Heart left ventricle (tissue), 16 donors: ENCODE results near the gene PRKCG. TPM values are rescaled to one million over a fixed set of nuclear protein-coding genes. Genes with fewer than 3 reads are reported as not detected.

Experiments
- ATAC-seq, 4 donors: fragments of 200-7000 bp; cut with Tn5 transposase; one replicate each; pipeline ENCODE4 v1.9.1; 2020 to 2022; ENCODE audit warnings: moderate library complexity in 4 of 4, mild to moderate bottlenecking in 3 of 4, moderate number of reproducible peaks in 1 of 4
- DNase-seq, 5 donors: peaks; one replicate each; pipeline ENCODE4 v3.0.0-alpha.2; 2020
- H3K27ac ChIP-seq, 12 donors: fragments of 200-600 bp; sonication (generic) in 4 of 12; one replicate each; pipeline versions ENCODE4 v1.5.0 to v1.8.0; 2016 to 2022; ENCODE audit warnings: mild to moderate bottlenecking in 2 of 12
- H3K27me3 ChIP-seq, 9 donors: fragments of 200-600 bp; sonication (generic) in 2 of 9; one replicate each; pipeline versions ENCODE4 v1.5.1 to v1.8.0; 2016 to 2022; ENCODE audit warnings: mild to moderate bottlenecking in 3 of 9
- H3K36me3 ChIP-seq, 9 donors: fragments of 200-600 bp; sonication (generic) in 2 of 9; one replicate each; pipeline versions ENCODE4 v1.5.0 to v1.8.0; 2018 to 2022; ENCODE audit warnings: mild to moderate bottlenecking in 2 of 9
- H3K4me1 ChIP-seq, 12 donors: fragments of 200-600 bp; sonication (generic) in 4 of 12; one replicate each; pipeline versions ENCODE4 v1.5.0 to v1.8.0; 2016 to 2022; ENCODE audit warnings: mild to moderate bottlenecking in 3 of 12
- H3K4me3 ChIP-seq, 12 donors: fragments of 200-600 bp; sonication (generic) in 4 of 12; one replicate each; pipeline versions ENCODE4 v1.5.0 to v1.8.0; 2017 to 2022; ENCODE audit warnings: mild to moderate bottlenecking in 9 of 12, moderate library complexity in 4 of 12
- H3K9me3 ChIP-seq, 12 donors: fragments of 200-600 bp; sonication (generic) in 4 of 12; one replicate each; pipeline versions ENCODE4 v1.5.0 to v1.8.0; 2016 to 2022; ENCODE audit warnings: mild to moderate bottlenecking in 1 of 12
- POLR2A ChIP-seq, 2 donors: fragments of 450-650 bp; IDR thresholded peaks; one replicate each; pipeline ENCODE4 v1.6.1; 2017; ENCODE audit warnings: antibody characterized with exemption in 2 of 2, mild to moderate bottlenecking in 2 of 2, moderate library complexity in 2 of 2
- WGBS, 4 donors: extraction: QIAGEN DNeasy Blood & Tissue Kit in 2 of 4; methylation state at CpG; one replicate each; pipeline versions ENCODE4 v1.1.5 to v1.1.7; 2013 to 2018; 5-methylcytosine and 5-hydroxymethylcytosine counted together
- intact Hi-C, 10 donors: fragments of 100-400 bp; cut with DNase I; formaldehyde crosslinking; loops; one replicate each; pipeline versions ENCODE4 v1.11.1 to v1.14.2; 2022
- polyA plus RNA-seq, 2 donors: library from polyadenylated mRNA; stranded (reverse); fragments of 200-250 nt; gene quantifications; one replicate each; pipeline ENCODE4 v1.2.3, GENCODE V29; 2013
- total RNA-seq, 9 donors: library from RNA; depleted of rRNA in 2 of 9; stranded (reverse); fragments of >200 nt in 2 of 9; fragmentation: NEBNext Ultra II Directional in 3 of 9; extraction: Animal tissue kit (Norgen Biotek cat#: 25700) in 3 of 9; gene quantifications; one replicate each; pipeline versions ENCODE4 v1.1.0 to v1.2.4, GENCODE V29; 2016 to 2023
- TF ChIP-seq, protein P1 (sequence below), 12 donors: fragments of 200-600 bp; sonication (generic) in 4 of 12; IDR thresholded peaks; one replicate each; pipeline versions ENCODE4 v1.5.0 to v1.8.0; 2018 to 2022; ENCODE audit warnings: antibody characterized with exemption in 12 of 12, mild to moderate bottlenecking in 5 of 12
- donor health status: ischemic (EF 13 %, LVEDD 7.1; RV severe dilation, severe dysfunction).
- donor health status: healthy with polysubstance abuse.
- donor health status: DM: no; HTN: yes; CAD: no.
- donor health status: DM: no; HTN: no; CAD: no.
- donor health status: ischemic (EF 25% LVEDD 6.9; RV normal size, moderate dysfunction).
- donor health status: ischemic (EF 25% LVEDD 5.7; RV mildly dilated, moderate dysfunction).
- donor health status: healthy.
- donor health status: DM: yes; HTN: yes; CAD: no.
- donor health status: ischemic (EF 35%, LVEDD 5.7; RV mildly dilated, moderate dysfunction).
- donor health status: nonischemic (EF 11% LVEDD 7.7; RV severe dilation, severe dysfunction).
- donor health status: DM: yes; HTN: yes; CAD: no.
- donor health status: PGD.
- donor health status: ischemic (EF 29% LVEDD 5.4; RV normal size, mild dysfunction).
- donor health status: nonischemic (EF 23%, LVEDD 6.1; RV moderate dilation, normal function).

PRKCG gene
- total and polyA plus RNA-seq, 11 donors = 0.09 TPM; not detected in 10

DNA sequence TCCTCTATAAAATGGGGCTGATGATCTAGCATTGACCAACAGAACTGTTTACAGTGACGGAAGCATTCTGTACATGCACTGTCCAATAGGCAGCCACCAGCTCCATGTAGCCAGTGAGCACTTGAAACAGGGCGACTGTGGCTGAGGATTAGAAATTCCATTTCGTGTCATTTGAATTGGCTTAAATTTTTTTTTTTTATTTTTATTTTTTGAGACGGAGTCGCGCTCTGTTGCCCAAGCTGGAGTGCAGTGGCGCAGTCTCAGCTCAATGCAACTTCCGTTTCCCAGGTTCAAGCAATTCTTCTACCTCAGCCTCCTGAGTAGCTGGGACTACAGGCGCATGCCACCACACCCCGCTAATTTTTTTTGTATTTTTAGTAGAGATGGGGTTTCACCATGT is 3.0 kb downstream of the PRKCG start:
- Histone ChIP-seq H3K36me3 (no peaks in the 10 kb centered on the region), H3K4me3 (no peak overlapping the region), H3K4me1 (peaks cover 0 to 30% (median 9%) of the 10 kb centered on the region in 12 donors), H3K27ac (no peak overlapping the region), H3K27me3 (peaks cover 23 to 63% (median 43%) of the 10 kb centered on the region in 9 donors), H3K9me3 (no peaks in the 10 kb centered on the region)
- no peak for TF ChIP-seq POLR2A (IDR thresholded peaks at IDR 0.05)
- TF ChIP-seq, protein P1, sequence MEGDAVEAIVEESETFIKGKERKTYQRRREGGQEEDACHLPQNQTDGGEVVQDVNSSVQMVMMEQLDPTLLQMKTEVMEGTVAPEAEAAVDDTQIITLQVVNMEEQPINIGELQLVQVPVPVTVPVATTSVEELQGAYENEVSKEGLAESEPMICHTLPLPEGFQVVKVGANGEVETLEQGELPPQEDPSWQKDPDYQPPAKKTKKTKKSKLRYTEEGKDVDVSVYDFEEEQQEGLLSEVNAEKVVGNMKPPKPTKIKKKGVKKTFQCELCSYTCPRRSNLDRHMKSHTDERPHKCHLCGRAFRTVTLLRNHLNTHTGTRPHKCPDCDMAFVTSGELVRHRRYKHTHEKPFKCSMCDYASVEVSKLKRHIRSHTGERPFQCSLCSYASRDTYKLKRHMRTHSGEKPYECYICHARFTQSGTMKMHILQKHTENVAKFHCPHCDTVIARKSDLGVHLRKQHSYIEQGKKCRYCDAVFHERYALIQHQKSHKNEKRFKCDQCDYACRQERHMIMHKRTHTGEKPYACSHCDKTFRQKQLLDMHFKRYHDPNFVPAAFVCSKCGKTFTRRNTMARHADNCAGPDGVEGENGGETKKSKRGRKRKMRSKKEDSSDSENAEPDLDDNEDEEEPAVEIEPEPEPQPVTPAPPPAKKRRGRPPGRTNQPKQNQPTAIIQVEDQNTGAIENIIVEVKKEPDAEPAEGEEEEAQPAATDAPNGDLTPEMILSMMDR (IDR thresholded peaks at IDR 0.05) = no peak
- intact Hi-C loops = no loop called here
- DNase-seq (no peak), ATAC-seq (no peak)
- whole genome bisulfite sequencing, 4 donors = 92 to 94% (median 93%) methylated on average over 10 of the region's 10 CpGs

DNA sequence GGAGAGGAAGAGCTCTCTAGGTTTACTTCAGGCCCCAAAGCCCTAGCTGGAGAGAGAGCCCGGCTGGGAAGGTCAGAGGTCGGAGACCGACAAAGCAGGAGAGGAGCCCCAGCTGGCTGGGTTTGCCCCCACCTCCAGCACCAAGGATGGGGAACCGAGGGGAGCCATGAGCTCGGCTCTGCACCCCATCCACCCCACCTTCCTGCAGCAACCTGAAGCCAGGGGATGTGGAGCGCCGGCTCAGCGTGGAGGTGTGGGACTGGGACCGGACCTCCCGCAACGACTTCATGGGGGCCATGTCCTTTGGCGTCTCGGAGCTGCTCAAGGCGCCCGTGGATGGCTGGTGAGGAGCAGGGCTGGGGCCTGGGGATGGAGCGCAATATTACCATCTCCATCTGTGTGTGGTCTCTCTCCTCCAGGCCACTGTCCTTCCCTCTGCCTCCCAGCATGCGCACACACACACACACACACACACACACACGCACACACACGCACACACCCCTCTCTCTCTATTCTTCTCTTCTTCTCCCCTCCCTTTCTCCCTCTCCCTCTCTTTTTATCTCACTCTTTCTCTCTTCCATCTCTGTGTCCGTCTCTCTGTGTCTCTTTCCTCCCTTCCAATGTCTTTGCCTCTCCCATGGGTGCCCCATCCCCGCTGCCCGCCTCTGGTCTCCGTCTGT is 10.4 kb downstream of the PRKCG start:
- Histone ChIP-seq H3K4me1 (peaks cover 0 to 7% (median 0%) of the 10 kb centered on the region in 12 donors), H3K4me3 (no peak overlapping the region), H3K27me3 (peaks cover 7 to 74% (median 35%) of the 10 kb centered on the region in 9 donors), H3K36me3 (no peaks in the 10 kb centered on the region), H3K9me3 (no peaks in the 10 kb centered on the region), H3K27ac (no peak overlapping the region)
- TF ChIP-seq, protein P1 (IDR thresholded peaks at IDR 0.05) = no peak
- TF ChIP-seq POLR2A (IDR thresholded peaks at IDR 0.05) = no peak
- no peak for DNase-seq
- intact Hi-C loops = no loop called here
- ATAC-seq = no peak
- WGBS, 4 donors = 70 to 82% (median 72%) methylated on average over 23 of the region's 23 CpGs

DNA sequence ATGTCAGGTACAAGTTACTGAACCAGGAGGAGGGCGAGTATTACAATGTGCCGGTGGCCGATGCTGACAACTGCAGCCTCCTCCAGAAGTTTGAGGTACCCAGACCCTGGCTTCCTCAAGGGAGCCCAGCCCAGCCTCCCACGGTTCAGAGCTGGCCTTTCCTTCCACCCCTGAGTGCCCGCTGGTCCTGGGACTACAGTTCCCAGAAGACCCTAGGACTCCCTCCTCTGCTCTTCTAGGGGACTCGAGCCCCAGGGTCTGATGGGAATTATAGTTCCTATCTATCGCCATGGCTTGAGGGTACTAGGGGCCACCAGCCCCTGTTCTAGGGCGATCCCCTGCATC is 11.0 kb downstream of the PRKCG start:
- Histone ChIP-seq H3K9me3 (no peaks in the 10 kb centered on the region), H3K27ac (no peak overlapping the region), H3K27me3 (peaks cover 7 to 79% (median 40%) of the 10 kb centered on the region in 9 donors), H3K4me1 (peaks cover 0 to 7% (median 0%) of the 10 kb centered on the region in 12 donors), H3K36me3 (no peaks in the 10 kb centered on the region), H3K4me3 (no peak overlapping the region)
- DNase-seq = no peak
- ATAC-seq = no peak
- intact Hi-C loops = no loop called here
- TF ChIP-seq POLR2A (IDR thresholded peaks at IDR 0.05) = no peak
- TF ChIP-seq, protein P1 (IDR thresholded peaks at IDR 0.05) = no peak
- 48 to 59% (median 53%) methylated on average over 8 of the region's 8 CpGs for WGBS, 4 donors

DNA sequence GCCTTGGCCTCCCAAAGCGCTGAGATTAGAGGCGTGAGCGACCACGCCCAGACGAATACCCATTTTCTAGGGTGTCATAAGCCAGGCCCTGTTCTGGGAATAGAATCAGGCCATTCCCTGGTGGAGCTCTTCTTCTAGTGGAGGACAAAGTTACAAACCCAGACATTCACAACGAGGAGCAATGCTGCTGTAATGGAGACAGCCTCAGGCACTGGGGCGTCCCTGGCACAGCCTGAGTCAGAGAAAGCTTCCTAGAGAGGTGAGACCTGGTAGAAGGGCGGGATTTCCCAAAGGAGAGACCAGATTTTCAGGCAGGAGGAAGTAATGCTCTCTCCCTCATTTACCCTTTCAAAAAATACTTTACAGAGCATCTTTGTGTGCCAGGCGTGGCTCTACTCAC is 12.7 kb downstream of the PRKCG start:
- Histone ChIP-seq H3K27ac (no peak overlapping the region), H3K9me3 (no peaks in the 10 kb centered on the region), H3K4me1 (peaks cover 0 to 4% (median 0%) of the 10 kb centered on the region in 12 donors), H3K4me3 (no peak overlapping the region), H3K36me3 (no peaks in the 10 kb centered on the region), H3K27me3 (peaks cover 7 to 92% (median 45%) of the 10 kb centered on the region in 9 donors)
- WGBS, 4 donors = 73 to 79% (median 76%) methylated on average over 9 of the region's 9 CpGs
- ATAC-seq (no peak), DNase-seq (no peak)
- intact Hi-C loops = no loop called here
- TF ChIP-seq, protein P1 (IDR thresholded peaks at IDR 0.05) = no peak
- TF ChIP-seq POLR2A (IDR thresholded peaks at IDR 0.05) = no peak
